Measurements from ENCODE around the gene RALGPS1.

The RALGPS1 gene

DNA sequence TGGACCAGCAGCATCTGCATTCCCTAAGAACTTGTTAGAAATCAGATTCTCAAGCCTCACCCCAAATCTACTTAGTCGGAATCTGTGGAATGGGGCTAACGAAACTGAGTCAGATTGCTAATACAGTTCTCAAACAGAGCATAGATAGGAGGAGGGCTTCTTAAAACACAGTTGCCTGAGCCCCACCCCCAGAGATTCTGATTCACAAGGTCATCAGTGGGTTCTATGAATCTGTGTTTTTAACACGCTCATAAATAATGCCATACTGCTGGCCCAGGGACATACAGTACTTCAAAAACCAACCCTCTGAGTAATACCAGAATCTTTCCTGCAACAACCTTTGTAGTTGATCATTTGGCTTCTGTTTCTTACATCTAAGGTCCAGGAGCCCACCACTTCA, 317.1 kb downstream of the RALGPS1 start:
- DNase-seq = no peak

- no peak for DNase-seq
These were observed 318.4 kb downstream of the RALGPS1 start for GRCh38 chr9:127232833-127233549.

DNA sequence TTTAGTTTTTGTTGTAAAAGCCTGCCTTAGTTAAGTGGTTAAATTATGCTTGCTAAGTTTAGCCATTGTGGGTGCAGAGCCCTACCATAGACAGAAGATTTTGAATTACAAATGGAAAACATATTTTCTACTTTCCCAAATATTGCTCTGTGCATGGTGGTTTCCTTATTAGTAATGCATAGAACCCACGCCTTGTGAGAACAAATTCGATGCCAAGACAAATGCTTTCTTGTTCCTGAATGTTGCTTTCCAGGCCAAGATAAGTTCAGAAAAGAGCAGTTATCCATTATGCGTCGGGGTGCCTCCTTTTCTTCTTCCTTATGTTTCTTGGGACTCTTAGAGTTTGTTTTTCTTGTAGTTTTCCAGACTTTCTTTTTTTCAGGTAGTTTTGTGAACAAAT, 319.0 kb downstream of the RALGPS1 start:
- DNase-seq = no peak

DNA sequence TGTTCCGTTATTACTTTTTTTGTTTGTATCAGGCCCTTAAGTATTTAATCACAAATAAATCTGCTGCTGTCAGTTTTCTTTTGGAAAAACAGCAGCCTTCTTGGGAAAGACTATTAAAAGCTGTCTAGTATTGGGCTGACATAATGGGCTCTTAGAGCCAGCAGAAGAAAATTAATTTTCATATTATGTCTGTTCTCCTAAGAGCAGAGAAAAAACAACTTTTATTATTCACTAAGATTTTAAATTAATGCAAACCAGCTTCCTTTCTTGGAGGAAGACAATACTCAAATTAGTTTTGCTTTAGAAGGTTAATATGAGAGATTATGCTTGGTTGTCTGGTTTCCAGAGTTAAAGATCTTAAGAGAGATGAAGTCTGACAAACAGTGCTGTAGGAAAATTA, 319.4 kb downstream of the RALGPS1 start:
- DNase-seq = no peak

DNA sequence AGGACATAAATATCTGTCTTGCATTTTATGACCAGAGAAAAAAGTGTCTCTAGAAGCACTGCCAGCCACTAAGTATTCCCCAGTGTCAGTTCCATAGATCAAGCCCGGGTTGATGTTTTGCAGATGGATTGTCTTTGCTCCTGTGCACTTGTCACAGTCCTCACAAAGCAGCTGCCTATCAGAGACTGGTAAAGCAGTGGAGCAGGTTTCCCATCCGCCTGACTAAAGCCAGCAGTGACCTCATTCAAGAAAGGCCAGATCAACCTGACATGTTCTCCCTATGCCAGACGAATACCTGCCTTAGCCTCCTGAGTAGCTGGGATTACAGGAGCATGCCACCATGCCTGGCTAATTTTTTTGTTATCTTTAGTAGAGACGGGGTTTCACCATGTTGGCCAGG, 323.2 kb downstream of the RALGPS1 start:
- DNase-seq = no peak

DNA sequence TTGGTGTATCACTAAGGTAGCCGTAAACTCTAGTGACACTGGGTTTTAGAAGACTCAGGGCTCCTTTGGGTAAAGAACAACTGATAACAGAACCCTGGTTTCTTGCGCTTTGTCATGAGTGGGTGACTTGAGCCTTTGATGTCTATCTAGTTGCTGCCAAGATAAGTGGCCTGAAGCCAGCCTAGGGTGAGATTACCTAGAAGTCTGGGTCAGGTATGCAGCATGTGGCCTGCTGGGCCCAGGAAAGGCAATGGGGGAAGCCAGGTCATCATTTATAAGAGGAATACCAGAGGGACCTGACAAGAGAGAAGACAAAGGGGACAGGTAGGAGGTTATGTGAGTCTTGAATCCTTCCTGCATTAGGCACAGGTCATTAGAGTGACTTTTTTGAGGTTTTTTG, 326.8 kb downstream of the RALGPS1 start:
- no peak for DNase-seq

DNA sequence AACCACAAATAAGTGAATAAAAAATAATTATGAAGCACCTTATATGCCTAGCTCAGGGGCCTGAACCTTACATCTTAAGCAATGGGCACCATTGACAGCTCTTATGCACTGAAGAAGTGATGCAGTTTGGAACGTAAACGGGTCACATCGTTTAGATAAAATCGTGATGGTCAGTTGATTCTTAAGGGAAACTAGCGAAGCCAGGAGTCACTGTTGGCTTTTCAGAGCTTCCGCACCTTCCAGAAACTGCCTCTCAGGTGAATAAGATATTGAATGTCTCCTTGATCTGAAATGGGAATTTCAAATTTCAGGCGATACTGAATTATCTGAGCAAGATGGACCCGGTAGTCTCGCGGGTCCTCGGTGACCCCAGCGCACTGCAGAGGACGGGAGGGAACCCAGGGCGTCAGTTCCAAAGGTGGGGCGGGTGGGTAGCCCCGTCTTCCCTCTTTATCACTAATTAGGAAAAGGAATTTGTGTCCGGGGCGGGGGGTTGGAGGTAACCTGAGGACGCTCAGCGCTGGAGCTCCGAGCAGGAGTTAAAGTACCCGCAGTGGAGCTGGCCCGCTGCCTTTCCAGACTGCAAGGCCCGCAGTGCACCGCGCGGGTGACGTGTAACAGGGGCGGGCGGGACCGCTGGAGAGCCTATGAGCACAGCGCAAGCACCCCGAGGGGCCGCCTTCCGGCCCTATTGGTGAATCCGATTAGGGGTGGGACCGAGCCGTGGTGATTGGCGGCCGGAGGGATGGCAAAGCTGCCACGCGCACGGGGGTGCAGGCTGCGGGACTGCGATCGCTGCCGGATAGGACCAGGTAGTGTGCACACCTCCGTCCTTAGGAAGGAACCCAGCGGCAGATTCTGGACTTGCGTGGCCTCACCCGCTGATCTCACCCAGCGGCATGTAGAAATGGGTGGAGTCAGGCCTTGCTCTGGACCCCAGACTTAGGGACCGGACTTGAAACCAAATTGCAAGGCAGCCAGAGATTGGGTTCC, 330.3 kb downstream of the RALGPS1 start:
- peak; percentile 85 to 97 (median 93) for DNase-seq

DNA sequence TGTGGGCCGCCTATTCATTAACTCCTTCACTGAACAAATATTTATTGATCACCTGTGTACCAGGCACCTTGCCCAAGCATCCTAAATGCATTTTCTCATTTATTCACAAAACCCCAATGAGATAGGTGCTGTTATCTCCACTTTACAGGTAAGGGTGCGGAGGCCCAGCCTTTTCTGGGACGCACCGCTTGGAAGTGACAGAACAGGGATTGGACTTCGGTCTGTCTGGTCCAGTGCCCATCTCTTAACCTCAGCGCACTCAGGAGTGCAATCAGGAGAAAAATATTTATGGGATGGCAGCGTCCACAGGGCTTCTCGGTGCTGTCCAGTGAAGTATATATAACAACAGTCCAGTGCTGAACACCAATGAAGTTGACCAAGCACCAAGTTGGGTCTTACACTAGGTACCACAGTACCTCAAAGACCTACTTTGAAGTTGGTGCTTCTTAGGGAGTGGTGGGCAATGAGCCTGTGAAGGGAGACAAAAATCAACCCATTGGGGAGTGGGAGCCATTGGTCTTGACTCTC, 331.1 kb downstream of the RALGPS1 start:
- DNase-seq = no peak

DNA sequence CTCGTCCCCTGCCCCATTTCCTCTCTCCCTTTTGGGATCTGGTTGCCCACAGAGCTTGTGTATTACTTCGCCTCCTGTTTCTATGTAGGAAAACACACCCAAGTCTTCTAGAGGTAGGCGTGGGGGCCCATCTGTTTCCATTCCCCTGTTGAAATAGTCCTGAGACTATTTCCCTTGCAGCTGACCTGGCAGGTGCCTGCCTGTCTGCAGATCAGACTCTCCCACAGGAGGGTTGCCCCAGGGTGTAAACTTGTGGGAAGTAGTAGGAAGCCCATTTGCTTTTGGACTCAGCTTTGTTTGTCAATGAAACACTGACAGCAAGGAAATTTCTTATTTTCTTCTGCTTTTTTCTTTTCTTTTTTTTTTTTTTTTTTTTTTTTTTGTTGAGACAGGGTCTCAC, 333.7 kb downstream of the RALGPS1 start:
- DNase-seq = no peak

GRCh38 chr9:127249877-127250276, 335.3 kb downstream of the RALGPS1 start:
- no peak for DNase-seq

DNA sequence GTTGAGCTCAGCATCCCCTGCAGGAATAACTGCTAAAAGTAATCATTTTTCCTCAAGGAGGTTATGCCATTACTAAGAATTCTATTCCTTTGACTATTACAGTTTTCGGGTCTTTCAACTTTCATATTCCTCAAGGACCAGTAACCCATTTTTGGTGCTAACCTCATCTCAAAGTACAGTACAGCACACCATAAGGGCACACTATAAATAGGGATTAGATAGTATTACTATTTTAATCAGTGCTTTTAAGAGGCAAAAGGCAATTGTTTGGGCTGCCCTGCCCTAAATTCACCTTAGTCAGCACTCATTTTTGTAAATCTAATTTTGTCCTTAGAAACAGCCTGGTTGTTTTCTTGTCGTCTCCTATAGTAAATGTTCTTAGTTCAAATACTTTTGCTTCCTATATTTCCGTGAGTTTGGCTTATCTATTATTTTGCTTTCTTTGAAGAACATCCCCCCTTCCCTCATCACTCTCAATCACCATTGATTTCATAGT, 336.4 kb downstream of the RALGPS1 start:
- DNase-seq = no peak

- no peak for DNase-seq
These were observed 338.1 kb downstream of the RALGPS1 start for GRCh38 chr9:127252410-127253318.

GRCh38 chr9:127253446-127253845, 338.9 kb downstream of the RALGPS1 start:
- no peak for DNase-seq

- DNase-seq = no peak
These were observed 341.1 kb downstream of the RALGPS1 start for GRCh38 chr9:127255692-127256091.

GRCh38 chr9:127256324-127256723, 341.7 kb downstream of the RALGPS1 start:
- DNase-seq = no peak

DNA sequence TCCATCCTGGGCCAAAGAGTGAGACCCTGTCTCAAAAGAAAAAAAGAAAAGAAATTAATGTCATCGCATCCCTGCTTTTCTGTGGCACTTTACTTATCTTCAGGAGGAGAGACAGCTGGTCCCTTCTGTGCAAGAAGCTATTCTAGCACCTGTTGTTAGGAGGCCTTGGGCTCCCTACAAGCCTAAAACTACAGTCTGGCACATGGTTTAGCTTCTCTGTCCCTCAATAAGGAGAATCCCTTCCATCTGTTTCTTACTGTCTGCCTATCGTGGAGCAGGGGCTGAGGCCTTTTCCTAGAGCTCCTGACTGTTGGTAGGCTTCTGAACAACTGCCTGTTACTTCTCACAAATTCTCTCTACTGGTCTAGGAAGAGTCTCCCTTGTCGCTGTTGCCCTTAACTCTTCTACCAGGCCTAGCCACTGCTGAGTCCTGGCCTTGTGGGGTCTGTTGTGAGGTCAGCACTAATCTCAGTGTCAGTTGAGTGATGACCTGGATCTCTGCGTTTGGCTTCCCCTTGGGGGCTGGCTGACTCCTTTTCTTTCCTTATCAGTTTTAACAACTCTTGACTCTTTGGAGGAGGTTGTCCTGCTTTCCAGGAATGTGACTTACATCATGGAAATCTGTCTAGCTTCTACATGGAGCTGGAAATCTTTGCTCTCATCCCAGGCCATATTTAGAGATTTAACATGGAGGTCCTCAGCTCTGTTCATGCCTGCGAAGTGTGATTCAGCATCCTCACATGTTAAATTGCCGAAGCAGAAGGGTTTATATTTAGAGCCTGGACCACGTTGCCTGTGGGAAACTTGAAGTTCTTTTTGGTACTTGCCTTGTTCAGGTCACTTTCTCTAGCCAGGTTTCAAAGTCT, 344.3 kb downstream of the RALGPS1 start:
- DNase-seq = no peak

- DNase-seq = no peak
These were observed 348.0 kb downstream of the RALGPS1 start for GRCh38 chr9:127262602-127263001.

DNA sequence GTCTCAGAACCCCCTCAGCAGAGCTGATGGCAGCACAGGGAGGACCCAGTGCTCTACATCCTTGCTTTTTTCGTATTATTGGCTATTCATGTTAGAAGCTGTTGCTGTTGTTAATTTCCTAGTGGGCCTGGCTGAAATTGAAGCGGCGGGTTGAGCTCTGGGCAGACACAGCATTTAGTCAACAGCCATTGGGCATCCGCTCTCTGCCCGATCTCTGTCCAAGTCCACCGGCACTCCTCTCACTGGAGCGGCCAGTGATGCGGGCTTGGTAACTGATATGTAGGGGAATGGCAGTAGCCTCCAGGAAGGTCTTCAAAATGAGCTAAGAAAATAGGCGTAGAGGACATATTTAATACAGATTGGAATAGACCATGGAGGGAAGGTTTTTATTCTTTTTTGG, 348.7 kb downstream of the RALGPS1 start:
- no peak for DNase-seq

DNA sequence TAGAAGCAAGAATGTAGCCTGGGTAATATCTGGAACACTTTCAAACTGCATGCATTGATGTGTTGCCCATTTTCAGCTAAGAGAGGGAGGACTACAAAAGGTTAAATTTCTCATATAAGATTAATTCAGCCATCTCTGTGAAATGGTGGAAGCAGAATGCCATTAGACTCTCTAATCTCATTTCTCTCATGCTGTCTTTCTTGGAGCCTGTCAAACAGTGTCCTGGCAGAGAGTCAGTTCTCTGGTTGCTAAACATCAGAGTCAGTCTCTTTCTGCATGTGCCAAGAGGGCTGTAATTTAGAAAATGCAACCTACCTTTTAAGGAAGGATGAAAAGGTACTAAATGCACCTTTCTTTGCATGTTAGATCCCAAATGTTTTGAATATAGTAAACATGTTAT, 349.1 kb downstream of the RALGPS1 start:
- DNase-seq = no peak

- no peak for DNase-seq
These were observed 350.1 kb downstream of the RALGPS1 start, which contains the start of gene GARNL3 for GRCh38 chr9:127264462-127265219. Gene GARNL3, plus strand, starts transcription at chr9:127264774. Its CDS starts 104 bp downstream, at chr9:127264878.
